Loucy (cell line): Measurements from ENCODE around the gene ZNF655.
A peak's percentile ranks its signal among the peaks of the same experiment; 100 is the strongest.

Experiments
- H2AFZ ChIP-seq: fragments of 200-600 bp; sonication (generic); 2 replicates; pipeline ENCODE4 v1.6.0; 2016; ENCODE audit warnings: antibody characterized with exemption, mild to moderate bottlenecking, low read length, moderate library complexity
- H3F3A ChIP-seq: fragments of 200-600 bp; 2 replicates; pipeline ENCODE4 v1.6.0; 2016; ENCODE audit warnings: antibody characterized with exemption, low read depth, mild to moderate bottlenecking
- H3K27me3 ChIP-seq: fragments of 200-600 bp; sonication (generic); 2 replicates; pipeline ENCODE4 v1.6.1; 2014; ENCODE audit warnings: low read length, mild to moderate bottlenecking; ENCODE audit not compliant: insufficient read depth, poor library complexity, severe bottlenecking
- H3K36me3 ChIP-seq: fragments of 200-600 bp; sonication (generic); 2 replicates; pipeline ENCODE4 v1.6.1; 2016; ENCODE audit warnings: low read length; ENCODE audit not compliant: insufficient read depth
- H3K4me1 ChIP-seq: fragments of 200-600 bp; sonication (generic); 2 replicates; pipeline ENCODE4 v1.5.1; 2014; ENCODE audit warnings: low read length, mild to moderate bottlenecking; ENCODE audit not compliant: insufficient read depth, poor library complexity, severe bottlenecking
- H3K4me2 ChIP-seq: fragments of 200-600 bp; sonication (generic); 2 replicates; pipeline ENCODE4 v1.6.0; 2014; ENCODE audit warnings: antibody characterized with exemption, low read length, low read depth, mild to moderate bottlenecking; ENCODE audit not compliant: poor library complexity, severe bottlenecking
- H3K4me3 ChIP-seq: fragments of 200-600 bp; sonication (generic); 2 replicates; pipeline ENCODE4 v1.5.1; 2014; ENCODE audit warnings: low read length, mild to moderate bottlenecking, mixed read lengths; ENCODE audit not compliant: poor library complexity, severe bottlenecking
- H3K79me2 ChIP-seq: fragments of 200-600 bp; sonication (generic); 2 replicates; pipeline ENCODE4 v1.6.1; 2014; ENCODE audit warnings: low read length; ENCODE audit not compliant: insufficient read depth
- H3K9ac ChIP-seq: fragments of 200-600 bp; sonication (generic); 2 replicates; pipeline ENCODE4 v1.6.0; 2014; ENCODE audit warnings: mild to moderate bottlenecking, low read depth, low read length, moderate library complexity; ENCODE audit not compliant: poor library complexity, severe bottlenecking
- H3K9me2 ChIP-seq: fragments of 200-600 bp; sonication (generic); replicated peaks from 2 replicates; pipeline ENCODE4 v1.6.1; 2016; ENCODE audit warnings: low read depth, low read length, mixed read lengths
- H3K9me3 ChIP-seq: fragments of 200-600 bp; sonication (generic); 2 replicates; pipeline ENCODE4 v1.6.1; 2014; ENCODE audit warnings: mild to moderate bottlenecking, antibody characterized with exemption, low read length, low read depth; ENCODE audit not compliant: insufficient read depth
- H4K20me1 ChIP-seq: fragments of 200-600 bp; sonication (generic); 2 replicates; pipeline ENCODE4 v1.6.0; 2014; ENCODE audit warnings: antibody characterized with exemption, low read length, mild to moderate bottlenecking; ENCODE audit not compliant: insufficient read depth, poor library complexity, severe bottlenecking
- CTCF ChIP-seq: fragments of 200-600 bp; sonication (generic); conservative IDR thresholded peaks from 2 replicates; pipeline ENCODE4 v1.5.1; 2014; ENCODE audit warnings: mild to moderate bottlenecking, antibody characterized with exemption, low read length
- EZH2phosphoT487 ChIP-seq: fragments of 200-600 bp; IDR thresholded peaks from 2 replicates; pipeline ENCODE4 v1.6.1; 2018; ENCODE audit warnings: antibody characterized with exemption, mild to moderate bottlenecking, moderate library complexity, borderline replicate concordance

Gene ZNF655

DNA sequence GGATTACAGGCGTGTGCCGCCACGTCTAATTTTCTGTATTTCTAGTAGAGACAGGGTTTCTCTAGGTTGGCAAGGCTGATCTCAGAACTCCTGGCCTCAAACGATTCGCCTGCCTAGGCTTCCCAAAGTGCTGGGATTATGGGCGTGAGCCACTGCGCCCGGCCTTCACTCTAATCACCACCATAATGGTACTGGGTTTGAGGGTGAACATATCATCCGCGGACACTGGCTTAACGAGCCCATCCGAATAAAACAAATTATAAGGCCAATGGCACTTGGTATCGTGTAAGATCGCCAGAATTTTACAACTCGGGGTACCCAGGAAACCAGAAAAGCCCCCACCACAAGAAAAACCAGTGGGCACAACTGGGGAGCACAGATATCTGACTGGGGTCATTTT is 7.1 kb upstream of the ZNF655 start:
- peaks cover 16% of the 10 kb centered on the region for H3K79me2 ChIP-seq
- no peaks in the 10 kb centered on the region for H4K20me1 ChIP-seq
- no peaks in the 10 kb centered on the region for H3K9me3 ChIP-seq
- H3K4me2 ChIP-seq: peak overlapping the region; percentile 93
- no peaks in the 10 kb centered on the region for H3F3A ChIP-seq
- no peaks in the 10 kb centered on the region for H3K9me2 ChIP-seq
- TF ChIP-seq EZH2phosphoT487: no peak
- TF ChIP-seq CTCF: no peak
- H3K4me1 ChIP-seq: peaks cover 17% of the 10 kb centered on the region
- H3K9ac ChIP-seq: peak overlapping the region; percentile 95
- peak overlapping the region; percentile 94 for H2AFZ ChIP-seq
- H3K4me3 ChIP-seq: peak overlapping the region; percentile 91
- H3K27me3 ChIP-seq: no peaks in the 10 kb centered on the region
- H3K36me3 ChIP-seq: no peaks in the 10 kb centered on the region

DNA sequence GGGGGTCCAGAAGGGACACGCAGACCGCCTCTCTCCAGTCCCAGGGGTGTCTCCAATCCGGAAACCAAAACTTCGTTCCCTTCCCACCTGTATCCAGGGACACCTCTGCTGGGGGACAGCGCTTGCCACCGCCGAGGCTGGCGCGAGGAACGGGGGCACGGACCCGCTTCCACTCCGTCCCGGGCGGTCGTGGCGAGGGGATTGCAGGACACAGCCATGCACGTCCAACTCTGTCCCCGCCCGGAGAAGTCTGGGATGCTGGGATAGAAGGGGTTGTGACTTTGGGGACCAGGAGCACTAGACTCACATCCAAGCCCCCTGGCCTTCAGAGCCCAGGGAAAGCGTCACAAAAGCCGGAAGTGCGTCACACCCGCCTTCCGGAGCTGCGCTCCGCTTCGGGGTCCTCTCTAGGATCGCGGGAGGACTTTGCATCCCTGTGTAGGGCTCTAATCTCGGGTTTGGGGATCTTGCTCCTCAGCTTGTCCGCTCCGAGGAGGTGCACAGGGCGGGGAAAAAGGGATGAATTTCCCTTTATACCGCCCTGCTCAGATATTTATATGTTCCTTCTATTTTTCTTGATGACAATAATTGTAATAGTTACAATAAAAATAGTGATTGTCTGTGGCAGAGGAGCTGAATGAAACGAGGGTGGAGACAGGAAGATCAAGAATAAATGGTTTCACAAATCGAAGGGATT is 6.5 kb upstream of the ZNF655 start, which contains the start of gene FAM200A:
Gene FAM200A, minus strand, starts transcription at position 348 of the 697 bp plus-strand sequence. CDS start 3,707 bp downstream, outside the sequence.
- no peak for TF ChIP-seq CTCF
- TF ChIP-seq EZH2phosphoT487: no peak

DNA sequence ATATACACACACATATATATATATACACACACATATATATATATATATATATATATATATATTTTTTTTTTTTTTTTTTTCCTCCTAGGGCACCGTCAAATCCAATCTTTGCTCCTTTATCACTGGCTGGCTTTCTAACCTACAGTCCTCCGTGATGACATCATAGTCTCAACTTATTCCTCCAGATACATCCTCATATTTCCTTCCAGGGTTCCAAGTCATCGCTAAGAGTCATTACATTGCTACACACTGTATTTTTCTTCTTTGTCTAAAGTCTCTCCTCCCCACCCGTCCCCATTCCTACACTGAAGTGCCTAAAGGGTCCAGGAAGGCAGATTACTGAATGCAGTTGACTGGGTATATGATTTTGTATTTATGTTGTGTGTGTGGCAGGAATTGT is 5.4 kb upstream of the ZNF655 start:
- Histone ChIP-seq H4K20me1 (peaks cover 5% of the 10 kb centered on the region), H3K9me3 (no peaks in the 10 kb centered on the region), H3K79me2 (peaks cover 31% of the 10 kb centered on the region), H3K4me3 (no peak overlapping the region), H3K9me2 (no peaks in the 10 kb centered on the region), H3K36me3 (no peaks in the 10 kb centered on the region), H3K4me2 (no peak overlapping the region), H3K4me1 (peaks cover 34% of the 10 kb centered on the region), H3K27me3 (no peaks in the 10 kb centered on the region), H3F3A (no peaks in the 10 kb centered on the region), H3K9ac (no peak overlapping the region), H2AFZ (no peak overlapping the region)
- TF ChIP-seq EZH2phosphoT487 (no peak), CTCF (no peak)

More for the DNA sequence above, 6.5 kb upstream of the ZNF655 start, which contains the start of gene FAM200A:
- Histone ChIP-seq H3K36me3 (no peaks in the 10 kb centered on the region), H3K4me3 (peak within 1 kb of the TSS; percentile 91), H3K9ac (peak within 1 kb of the TSS; percentile 95), H3K4me2 (peak within 1 kb of the TSS; percentile 93), H3F3A (no peaks in the 10 kb centered on the region), H2AFZ (peak within 1 kb of the TSS; percentile 94), H3K9me2 (no peaks in the 10 kb centered on the region), H4K20me1 (no peaks in the 10 kb centered on the region), H3K9me3 (no peaks in the 10 kb centered on the region), H3K4me1 (peaks cover 22% of the 10 kb centered on the region), H3K27me3 (no peaks in the 10 kb centered on the region), H3K79me2 (peaks cover 20% of the 10 kb centered on the region)
